GM13976 (cell line): ENCODE results near the gene TRIM68.
A peak's percentile ranks its signal among the peaks of the same experiment; 100 is the strongest.

ENCODE experiments used
- DNase-seq: peaks from one replicate; pipeline ENCODE4 v3.0.0; 2012; ENCODE audit warnings: low spot score
- CTCF ChIP-seq: IDR thresholded peaks from 2 replicates; pipeline ENCODE4 v1.5.1; 2012; ENCODE audit warnings: borderline replicate concordance, mild to moderate bottlenecking; ENCODE audit not compliant: insufficient read depth; ENCODE audit errors: extremely low read depth, missing control alignments, control extremely low read depth
- in situ Hi-C: fragments of 300-500 bp; cut with MboI; formaldehyde crosslinking; loops from one replicate; pipeline ENCODE4 v1.12.0; 2022; ENCODE audit warnings: low sequenced_read_pairs, mixed read lengths, inconsistent platforms; ENCODE audit not compliant: unreplicated experiment

The TRIM68 gene

GRCh38 chr11:4560467-4560866, 47.6 kb downstream of the TRIM68 start:
- in situ Hi-C loops: no loop called here
- no peak for DNase-seq
- no peak for TF ChIP-seq CTCF

GRCh38 chr11:4559527-4560440, 48.2 kb downstream of the TRIM68 start:
- in situ Hi-C loops: no loop called here
- DNase-seq: no peak
- no peak for TF ChIP-seq CTCF

GRCh38 chr11:4551346-4551979, 56.6 kb downstream of the TRIM68 start:
- TF ChIP-seq CTCF: peak; percentile 14
- no peak for DNase-seq
- in situ Hi-C loops: no loop called here
